ENCODE measurements around the gene SREBF1.

SREBF1 gene

GRCh38 chr17:17839791-17840707 is 3.3 kb upstream of the SREBF1 start:
- DNase-seq, result peak; percentile 89

GRCh38 chr17:17837966-17838962 is 1.5 kb upstream of the SREBF1 start:
- DNase-seq, result peak; percentile 54

- DNase-seq, result no peak
These were observed 615 bp upstream of the SREBF1 start for GRCh38 chr17:17837380-17837821.

GRCh38 chr17:17836250-17836817 is 452 bp downstream of the SREBF1 start:
- DNase-seq, result peak; percentile 88

DNA sequence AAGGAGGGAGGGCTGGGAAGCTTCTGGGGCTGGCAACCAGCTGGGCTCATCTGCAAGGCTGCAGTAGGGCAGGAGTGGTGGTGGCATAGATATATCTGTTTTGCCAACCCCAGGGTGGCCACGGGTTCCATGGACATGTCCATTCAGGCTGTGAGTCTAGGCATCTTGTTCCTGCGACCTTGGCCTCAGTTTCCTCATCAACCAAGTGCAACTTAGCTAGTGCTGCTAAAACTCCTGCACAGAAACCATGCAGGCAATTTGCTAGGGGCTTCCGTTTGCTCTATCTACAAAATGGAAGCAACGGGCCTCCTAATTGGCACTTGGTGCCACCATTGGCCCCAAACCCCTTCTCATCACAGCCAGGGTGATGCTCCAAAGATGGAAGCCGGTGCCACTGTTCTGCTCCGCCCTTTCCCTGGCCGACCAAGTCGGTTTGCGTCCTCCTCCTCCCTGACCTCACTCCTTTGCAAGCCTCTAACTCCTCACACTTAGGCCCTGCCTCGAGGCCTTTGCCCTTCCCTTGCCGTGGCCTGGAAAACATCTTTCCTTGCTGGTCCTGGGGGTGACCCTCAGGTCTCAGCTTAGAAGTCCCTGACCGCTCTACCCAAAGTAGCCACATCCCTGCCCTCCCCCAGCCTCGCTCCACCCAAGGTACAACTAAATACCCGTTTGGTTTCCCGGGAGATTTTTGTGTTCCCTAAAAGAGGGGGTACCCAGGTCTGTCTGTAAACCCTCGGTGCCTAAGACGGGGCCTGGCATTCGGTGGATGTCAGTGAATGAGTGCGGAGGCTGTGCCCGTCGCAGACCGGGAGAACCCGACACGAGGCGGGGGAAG is 1.2 kb downstream of the SREBF1 start:
- DNase-seq, result no peak

DNA sequence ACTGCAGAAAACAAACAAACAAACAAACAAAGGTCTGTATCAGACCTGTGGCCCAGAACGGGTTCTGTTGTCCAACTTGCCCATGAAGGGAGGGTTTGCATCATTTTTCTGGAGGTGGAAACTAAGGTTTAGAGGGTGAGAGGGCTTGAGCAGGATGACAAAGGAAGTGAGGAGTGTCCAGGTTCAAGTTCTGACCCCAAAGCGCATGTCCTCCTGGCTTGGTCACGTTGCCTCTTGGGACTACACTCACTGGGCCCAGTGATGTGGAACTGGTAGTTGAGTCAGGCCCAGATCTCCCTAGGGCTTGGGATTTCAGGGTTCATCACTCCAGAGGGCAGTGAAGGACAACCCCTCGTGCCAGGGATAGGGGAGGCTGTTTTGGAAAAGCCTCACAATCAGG is 1.8 kb downstream of the SREBF1 start:
- no peak for DNase-seq

DNA sequence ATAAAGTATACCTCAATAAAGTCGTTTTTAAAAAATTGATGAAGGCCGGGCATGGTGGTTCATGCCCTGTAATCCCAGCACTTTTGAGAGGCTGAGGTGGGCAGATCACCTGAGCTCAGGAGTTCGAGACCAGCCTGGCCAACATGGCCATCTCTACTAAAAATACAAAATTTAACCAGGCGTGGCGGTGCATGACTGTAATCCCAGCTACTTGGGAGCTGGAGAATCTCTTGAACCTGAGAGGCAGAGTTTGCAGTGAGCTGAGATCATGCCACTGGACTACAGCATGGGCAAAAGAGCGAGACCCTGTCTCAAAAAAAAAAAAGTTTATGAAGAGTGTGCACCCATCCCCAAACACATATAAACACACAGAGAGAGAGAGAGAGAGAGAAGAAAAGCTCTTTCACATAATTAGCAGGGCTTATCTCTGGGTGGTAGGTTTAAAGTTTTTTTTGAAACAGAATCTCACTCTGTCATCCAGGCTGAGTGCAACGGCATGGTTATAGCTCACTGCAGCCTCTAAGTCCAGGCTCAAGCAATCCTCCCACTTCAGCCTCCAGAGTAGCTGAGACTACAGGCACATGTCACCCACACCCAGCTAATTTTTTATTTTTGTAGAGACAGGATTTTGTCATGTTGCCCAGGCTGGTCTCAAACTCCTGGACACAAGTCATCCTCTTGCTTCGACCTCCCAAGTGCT is 3.0 kb downstream of the SREBF1 start:
- no peak for DNase-seq

DNA sequence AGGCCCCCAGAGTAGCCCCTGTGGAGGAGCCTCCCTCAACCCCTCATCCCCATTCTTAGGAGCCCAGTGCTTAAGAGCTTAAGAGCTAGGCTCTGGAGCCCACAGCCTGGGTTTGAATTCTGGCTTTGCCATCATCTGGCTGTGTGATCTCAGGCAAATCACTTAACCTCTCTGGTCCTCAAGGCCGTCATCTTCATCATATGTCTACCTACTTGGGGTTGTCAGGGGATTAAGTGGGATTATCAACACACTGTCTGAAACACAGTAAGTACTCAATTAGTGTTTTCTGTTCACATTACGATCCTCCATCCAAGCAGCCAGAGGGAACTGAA is 4.8 kb downstream of the SREBF1 start:
- no peak for DNase-seq

- no peak for DNase-seq
These were observed 5.4 kb downstream of the SREBF1 start for GRCh38 chr17:17831208-17832031.

GRCh38 chr17:17830740-17831207 is 6.0 kb downstream of the SREBF1 start:
- DNase-seq, result no peak

GRCh38 chr17:17830269-17830567 is 6.6 kb downstream of the SREBF1 start:
- DNase-seq, result no peak

- DNase-seq, result no peak
These were observed 8.8 kb downstream of the SREBF1 start for GRCh38 chr17:17827826-17828621.

GRCh38 chr17:17826942-17827785 is 9.6 kb downstream of the SREBF1 start:
- no peak for DNase-seq

GRCh38 chr17:17826342-17826713 is 10.5 kb downstream of the SREBF1 start:
- DNase-seq, result no peak

- no peak for DNase-seq
These were observed 11.8 kb downstream of the SREBF1 start for GRCh38 chr17:17824783-17825614.

- DNase-seq, result no peak
These were observed 12.5 kb downstream of the SREBF1 start for GRCh38 chr17:17824119-17824782.

DNA sequence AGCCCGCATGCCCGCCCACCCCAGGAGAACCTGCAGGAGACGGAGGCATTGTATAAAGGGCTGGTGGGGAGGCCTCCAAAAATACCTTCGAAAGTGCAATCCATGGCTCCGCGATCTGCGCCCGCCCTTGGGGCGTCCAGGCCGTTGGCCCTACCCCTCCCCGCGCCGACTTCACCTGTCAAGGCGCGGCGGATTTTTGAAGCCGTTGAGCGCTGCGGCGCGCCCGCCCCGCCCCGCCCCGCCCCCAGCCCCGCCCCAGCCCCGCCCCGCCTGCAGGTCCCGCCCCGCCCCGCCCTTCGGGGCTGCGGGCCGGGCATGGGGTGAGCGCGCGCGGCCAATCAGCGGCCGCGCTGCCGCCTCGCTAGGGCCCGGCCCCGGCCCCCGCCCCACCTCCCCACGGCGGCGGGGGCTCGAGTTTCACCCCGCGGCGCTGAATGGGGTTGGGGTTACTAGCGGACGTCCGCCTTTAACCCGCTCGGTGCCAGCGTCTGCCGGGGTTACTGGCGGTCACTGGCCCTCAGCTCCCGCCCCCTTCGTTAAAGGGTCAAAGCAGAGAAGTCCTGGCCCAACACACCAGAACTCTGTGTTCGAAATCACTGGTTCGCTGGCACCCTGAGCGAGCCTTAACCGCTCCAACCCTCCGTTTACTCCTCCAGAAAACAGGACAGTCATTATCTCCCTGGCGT is 13.2 kb downstream of the SREBF1 start:
- peak; percentile 85 for DNase-seq

All from NCI-H510A (cell line).